ENCODE results near the gene LOX.

LOX gene

GRCh38 chr5:122063836-122064235 lies 14.2 kb downstream of the LOX start:
- TF ChIP-seq EGR1 (IDR thresholded peaks at IDR 0.05) (no peak), REST (IDR thresholded peaks at IDR 0.05; ENCODE audit: low read depth) (no peak), TAF1 (IDR thresholded peaks at IDR 0.05; ENCODE audit: low read depth) (no peak), YY1 (IDR thresholded peaks at IDR 0.05; ENCODE audit: low read depth) (no peak), TCF12 (IDR thresholded peaks at IDR 0.05; ENCODE audit: low read depth) (no peak), USF1 (IDR thresholded peaks at IDR 0.05) (no peak), MAX (IDR thresholded peaks at IDR 0.05) (no peak), ZBTB7A (IDR thresholded peaks at IDR 0.05; ENCODE audit: low read depth) (no peak), TEAD4 (IDR thresholded peaks at IDR 0.05) (no peak), RAD21 (IDR thresholded peaks at IDR 0.05; ENCODE audit: low read depth) (no peak), NFIC (IDR thresholded peaks at IDR 0.05) (no peak), CREB1 (IDR thresholded peaks at IDR 0.05; ENCODE audit: low read depth) (no peak), EP300 (IDR thresholded peaks at IDR 0.05; ENCODE audit: borderline replicate concordance) (no peak), CEBPB (IDR thresholded peaks at IDR 0.05) (no peak), FOXM1 (IDR thresholded peaks at IDR 0.05; ENCODE audit: borderline replicate concordance, low read depth) (no peak)

GRCh38 chr5:122062205-122062604 lies 15.9 kb downstream of the LOX start:
- TF ChIP-seq YY1 (IDR thresholded peaks at IDR 0.05; ENCODE audit: low read depth) (no peak), TCF12 (IDR thresholded peaks at IDR 0.05; ENCODE audit: low read depth) (no peak), CEBPB (IDR thresholded peaks at IDR 0.05) (no peak), NFIC (IDR thresholded peaks at IDR 0.05) (no peak), TAF1 (IDR thresholded peaks at IDR 0.05; ENCODE audit: low read depth) (no peak), RAD21 (IDR thresholded peaks at IDR 0.05; ENCODE audit: low read depth) (no peak), USF1 (IDR thresholded peaks at IDR 0.05) (no peak), EGR1 (IDR thresholded peaks at IDR 0.05) (no peak), FOXM1 (IDR thresholded peaks at IDR 0.05; ENCODE audit: borderline replicate concordance, low read depth) (no peak), EP300 (IDR thresholded peaks at IDR 0.05; ENCODE audit: borderline replicate concordance) (no peak), ZBTB7A (IDR thresholded peaks at IDR 0.05; ENCODE audit: low read depth) (no peak), MAX (IDR thresholded peaks at IDR 0.05) (no peak), REST (IDR thresholded peaks at IDR 0.05; ENCODE audit: low read depth) (no peak), CREB1 (IDR thresholded peaks at IDR 0.05; ENCODE audit: low read depth) (no peak), TEAD4 (IDR thresholded peaks at IDR 0.05) (no peak)

GRCh38 chr5:122056913-122057312 lies 21.1 kb downstream of the LOX start:
- TF ChIP-seq CEBPB (IDR thresholded peaks at IDR 0.05): no peak
- no peak for TF ChIP-seq ZBTB7A (IDR thresholded peaks at IDR 0.05; ENCODE audit: low read depth)
- no peak for TF ChIP-seq REST (IDR thresholded peaks at IDR 0.05; ENCODE audit: low read depth)
- no peak for TF ChIP-seq EP300 (IDR thresholded peaks at IDR 0.05; ENCODE audit: borderline replicate concordance)
- TF ChIP-seq FOXM1 (IDR thresholded peaks at IDR 0.05; ENCODE audit: borderline replicate concordance, low read depth): no peak
- TF ChIP-seq NFIC (IDR thresholded peaks at IDR 0.05): no peak

- TF ChIP-seq RAD21 (IDR thresholded peaks at IDR 0.05; ENCODE audit: low read depth): no peak
These were observed 23.8 kb downstream of the LOX start for GRCh38 chr5:122054266-122054665.
